SK-N-SH (cell line): ENCODE results near the gene CDC34.

ENCODE experiments used
- CTCF ChIP-seq: fragments of 200-600 bp; sonication (generic); IDR thresholded peaks from 2 replicates; pipeline ENCODE4 v1.6.1; 2017; ENCODE audit warnings: antibody characterized with exemption, mild to moderate bottlenecking, moderate library complexity
- EP300 ChIP-seq, 2 experiments: IDR thresholded peaks; 2 replicates each; pipeline versions ENCODE4 v1.4.0 to v1.6.1; 2012; ENCODE audit warnings: borderline replicate concordance in 1 of 2, low read depth in 1 of 2, low read length in 1 of 2
- EZH2phosphoT487 ChIP-seq: fragments of 200-600 bp; sonication (generic); IDR thresholded peaks from 2 replicates; pipeline ENCODE4 v1.6.1; 2017; ENCODE audit warnings: low read depth, mixed run types, mild to moderate bottlenecking, antibody characterized with exemption, moderate library complexity, borderline replicate concordance
- JUND ChIP-seq: IDR thresholded peaks from 2 replicates; pipeline ENCODE4 v1.4.0; 2012
- MXI1 ChIP-seq: IDR thresholded peaks from 2 replicates; pipeline ENCODE4 v1.6.1; 2012; ENCODE audit warnings: mild to moderate bottlenecking, low read depth, low read length, improper control_type of control experiment
- POLR2AphosphoS5 ChIP-seq: IDR thresholded peaks from 2 replicates; pipeline ENCODE4 v1.6.1; 2012; ENCODE audit warnings: low read depth, low read length
- USF1 ChIP-seq: IDR thresholded peaks from 2 replicates; pipeline ENCODE4 v1.4.0; 2012; ENCODE audit warnings: low read depth, borderline replicate concordance
- USF2 ChIP-seq: fragments of 150-350 bp; IDR thresholded peaks from 2 replicates; pipeline ENCODE4 v1.6.1; 2017; ENCODE audit warnings: antibody characterized with exemption, low read length, low read depth, borderline replicate concordance

- no peak for TF ChIP-seq USF1
- no peak for TF ChIP-seq EP300 (IDR thresholded peaks at IDR 0.05; ENCODE audit: borderline replicate concordance in 1 of 2, low read depth in 1 of 2, low read length in 1 of 2)
- peak; percentile 92 for TF ChIP-seq CTCF
- TF ChIP-seq EZH2phosphoT487: no peak
- peak; percentile 55; the same call in 1 of the 2 replicates for TF ChIP-seq MXI1
- TF ChIP-seq USF2: peak; percentile 22; the same call in 1 of the 2 replicates
- TF ChIP-seq JUND: no peak
- no peak for TF ChIP-seq POLR2AphosphoS5
These were observed 20.9 kb upstream of the CDC34 start for GRCh38 chr19:510606-511100.
